Measurements from ENCODE around the gene BAHCC1.

- TF ChIP-seq ZNF558 (tag by site-specific recombination; IDR thresholded peaks at IDR 0.05) (no peak), ZNF560 (tag by site-specific recombination; IDR thresholded peaks at IDR 0.05; ENCODE audit: borderline replicate concordance) (no peak), KLF1 (tag by site-specific recombination; IDR thresholded peaks at IDR 0.05) (no peak), REST (tag by site-specific recombination; IDR thresholded peaks at IDR 0.05) (no peak), CTCF (tag by site-specific recombination; IDR thresholded peaks at IDR 0.05) (no peak), BCL11A (tag by site-specific recombination; IDR thresholded peaks at IDR 0.05; ENCODE audit: low read depth) (no peak), ZNF362 (tag by site-specific recombination; IDR thresholded peaks at IDR 0.05) (no peak), ZEB2 (tag by site-specific recombination; IDR thresholded peaks at IDR 0.05) (no peak), EGR2 (tag by site-specific recombination; IDR thresholded peaks at IDR 0.05; ENCODE audit: low read depth) (no peak)
These were observed 95.0 kb downstream of the BAHCC1 start for GRCh38 chr17:81489998-81490992.

Measured in HEK293 (cell line).